Astrocyte (in vitro differentiated cells and primary cell): Measurements from ENCODE around the gene SLC44A2. TPM values are rescaled to one million over a fixed set of nuclear protein-coding genes. Genes with fewer than 3 reads are reported as not detected.

Source experiments
- DNase-seq: peaks from one replicate; pipeline ENCODE4 v3.0.0-alpha.2; 2010; ENCODE audit warnings: low read depth
- FAIRE-seq: peaks from 2 replicates; lab custom pipeline; 2011; peaks lifted over from hg19 to GRCh38; lab: Jason Lieb, UNC
- H2AFZ ChIP-seq: 2 replicates; pipeline ENCODE4 v1.6.0; 2012; ENCODE audit warnings: low read depth, low read length, inconsistent platforms
- H3K27ac ChIP-seq: 2 replicates; pipeline ENCODE4 v1.5.1; 2011; ENCODE audit warnings: low read depth, low read length, inconsistent platforms
- H3K27me3 ChIP-seq: 2 replicates; pipeline ENCODE4 v1.6.0; 2011; ENCODE audit warnings: low read length, inconsistent platforms; ENCODE audit not compliant: insufficient read depth
- H3K36me3 ChIP-seq: 2 replicates; pipeline ENCODE4 v1.5.1; 2011; ENCODE audit warnings: low read length, inconsistent platforms; ENCODE audit not compliant: insufficient read depth
- H3K4me1 ChIP-seq: 2 replicates; pipeline ENCODE4 v1.5.1; 2011; ENCODE audit warnings: low read length, inconsistent platforms; ENCODE audit not compliant: insufficient read depth
- H3K4me2 ChIP-seq: 2 replicates; pipeline ENCODE4 v1.6.0; 2012; ENCODE audit warnings: low read length, inconsistent platforms
- H3K4me3 ChIP-seq: 2 replicates; pipeline ENCODE4 v1.5.1; 2011; ENCODE audit warnings: low read depth, mild to moderate bottlenecking, low read length, inconsistent platforms; ENCODE audit not compliant: insufficient read depth
- H3K79me2 ChIP-seq: 2 replicates; pipeline ENCODE4 v1.6.0; 2012; ENCODE audit warnings: mild to moderate bottlenecking, low read length, inconsistent platforms; ENCODE audit not compliant: insufficient read depth
- H3K9ac ChIP-seq: 2 replicates; pipeline ENCODE4 v1.6.0; 2012; ENCODE audit warnings: mild to moderate bottlenecking, low read length, inconsistent platforms
- H3K9me3 ChIP-seq: 2 replicates; pipeline ENCODE4 v1.5.1; 2012; ENCODE audit warnings: low read depth, mild to moderate bottlenecking, low read length, inconsistent platforms; ENCODE audit not compliant: insufficient read depth
- H4K20me1 ChIP-seq: 2 replicates; pipeline ENCODE4 v1.6.0; 2012; ENCODE audit warnings: low read length, inconsistent platforms; ENCODE audit not compliant: insufficient read depth
- H3K27ac Mint-ChIP-seq: one replicate; pipeline ENCODE4 v1.8.0; 2021; ENCODE audit warnings: mild to moderate bottlenecking, mixed read lengths; ENCODE audit not compliant: unreplicated experiment
- H3K27me3 Mint-ChIP-seq: one replicate; pipeline ENCODE4 v1.8.0; 2021; ENCODE audit warnings: low read depth, mixed read lengths; ENCODE audit not compliant: unreplicated experiment
- H3K36me3 Mint-ChIP-seq: one replicate; pipeline ENCODE4 v1.8.0; 2021; ENCODE audit warnings: low read depth, mixed read lengths; ENCODE audit not compliant: unreplicated experiment
- H3K4me1 Mint-ChIP-seq: one replicate; pipeline ENCODE4 v1.8.0; 2021; ENCODE audit warnings: low read depth, mixed read lengths; ENCODE audit not compliant: unreplicated experiment
- H3K4me3 Mint-ChIP-seq: one replicate; pipeline ENCODE4 v1.8.0; 2021; ENCODE audit warnings: mild to moderate bottlenecking, moderate library complexity, mixed read lengths; ENCODE audit not compliant: unreplicated experiment
- H3K9me3 Mint-ChIP-seq: one replicate; pipeline ENCODE4 v1.8.0; 2021; ENCODE audit warnings: mild to moderate bottlenecking, mixed read lengths; ENCODE audit not compliant: unreplicated experiment
- CTCF ChIP-seq: IDR thresholded peaks from 2 replicates; pipeline ENCODE4 v1.5.1; 2011; ENCODE audit warnings: low read depth, mild to moderate bottlenecking, inconsistent platforms, low read length, moderate library complexity; ENCODE audit not compliant: insufficient read depth
- EZH2 ChIP-seq: IDR thresholded peaks from 2 replicates; pipeline ENCODE4 v1.6.1; 2012; ENCODE audit warnings: mild to moderate bottlenecking, low read length, inconsistent platforms; ENCODE audit not compliant: insufficient read depth
- total RNA-seq: library from RNA; stranded (reverse); gene quantifications from 2 replicates; pipeline ENCODE4 v1.2.1, GENCODE V29; 2021

SLC44A2 gene
- total RNA-seq, 1 donor from 2014 or later = 91.6 TPM

GRCh38 chr19:10612499-10613119 is 12.7 kb upstream of the SLC44A2 start:
- H3K36me3 ChIP-seq = peaks cover 2% of the 10 kb centered on the region
- H3K4me3 ChIP-seq = no peak overlapping the region
- Mint-ChIP-seq H3K36me3 (peaks cover 7% of the 10 kb centered on the region), H3K27me3 (no peaks in the 10 kb centered on the region), H3K9me3 (no peaks in the 10 kb centered on the region), H3K27ac (no peak overlapping the region), H3K4me1 (peaks cover 3% of the 10 kb centered on the region), H3K4me3 (no peak overlapping the region)
- H2AFZ ChIP-seq = no peak overlapping the region
- TF ChIP-seq EZH2 (no peak), CTCF (no peak)
- peaks cover 6% of the 10 kb centered on the region for H4K20me1 ChIP-seq
- peaks cover 6% of the 10 kb centered on the region for H3K4me1 ChIP-seq
- H3K4me2 ChIP-seq = no peak overlapping the region
- no peak overlapping the region for H3K9ac ChIP-seq
- H3K9me3 ChIP-seq = no peaks in the 10 kb centered on the region
- DNase-seq (peak; percentile 26), FAIRE-seq (no peak)
- no peak overlapping the region for H3K27ac ChIP-seq
- H3K79me2 ChIP-seq = peaks cover 39% of the 10 kb centered on the region
- no peaks in the 10 kb centered on the region for H3K27me3 ChIP-seq

GRCh38 chr19:10615429-10616023 is 9.8 kb upstream of the SLC44A2 start:
- no peaks in the 10 kb centered on the region for H3K27me3 Mint-ChIP-seq
- no peak for FAIRE-seq
- TF ChIP-seq CTCF (no peak), EZH2 (no peak)

More at GRCh38 chr19:10615429-10616023, 9.8 kb upstream of the SLC44A2 start:
- H3K9me3 Mint-ChIP-seq = no peaks in the 10 kb centered on the region
- Histone ChIP-seq H2AFZ (no peak overlapping the region), H3K9ac (no peak overlapping the region), H3K9me3 (no peaks in the 10 kb centered on the region), H3K4me2 (no peak overlapping the region), H3K36me3 (peaks cover 2% of the 10 kb centered on the region), H3K27me3 (no peaks in the 10 kb centered on the region), H4K20me1 (peaks cover 6% of the 10 kb centered on the region), H3K4me1 (peaks cover 9% of the 10 kb centered on the region), H3K79me2 (peaks cover 39% of the 10 kb centered on the region), H3K4me3 (no peak overlapping the region), H3K27ac (no peak overlapping the region)
- no peak overlapping the region for H3K4me3 Mint-ChIP-seq
- H3K27ac Mint-ChIP-seq = peak overlapping the region; percentile 41
- H3K36me3 Mint-ChIP-seq = peaks cover 7% of the 10 kb centered on the region
- peaks cover 6% of the 10 kb centered on the region for H3K4me1 Mint-ChIP-seq
- DNase-seq = no peak
